Cardiac fibroblast (primary cell): ENCODE measurements around the gene TBC1D3B.
"Not testable (repeated sequence)": the region's sequence is repeated elsewhere in the genome, so short reads cannot be mapped to it uniquely, and the experiment has no call there.

ENCODE experiments used
- DNase-seq, 2 donors: peaks; one replicate each; pipeline versions ENCODE4 v3.0.0 to v3.0.0-alpha.2; 2010; ENCODE audit warnings: low read depth in 2 of 2
- H3K4me3 ChIP-seq, 2 donors: replicated peaks in 1 of 2; 1 replicate in 1 of 2; 2 replicates in 1 of 2; pipeline ENCODE4 v1.5.1; 2011; ENCODE audit warnings: low read depth in 2 of 2, low read length in 2 of 2, mild to moderate bottlenecking in 2 of 2, moderate library complexity in 1 of 2
- TF ChIP-seq, protein P1 (sequence below): IDR thresholded peaks from one replicate; pipeline ENCODE4 v1.5.1; 2011; ENCODE audit warnings: low read depth, mild to moderate bottlenecking, low read length, inconsistent platforms

TBC1D3B gene

DNA sequence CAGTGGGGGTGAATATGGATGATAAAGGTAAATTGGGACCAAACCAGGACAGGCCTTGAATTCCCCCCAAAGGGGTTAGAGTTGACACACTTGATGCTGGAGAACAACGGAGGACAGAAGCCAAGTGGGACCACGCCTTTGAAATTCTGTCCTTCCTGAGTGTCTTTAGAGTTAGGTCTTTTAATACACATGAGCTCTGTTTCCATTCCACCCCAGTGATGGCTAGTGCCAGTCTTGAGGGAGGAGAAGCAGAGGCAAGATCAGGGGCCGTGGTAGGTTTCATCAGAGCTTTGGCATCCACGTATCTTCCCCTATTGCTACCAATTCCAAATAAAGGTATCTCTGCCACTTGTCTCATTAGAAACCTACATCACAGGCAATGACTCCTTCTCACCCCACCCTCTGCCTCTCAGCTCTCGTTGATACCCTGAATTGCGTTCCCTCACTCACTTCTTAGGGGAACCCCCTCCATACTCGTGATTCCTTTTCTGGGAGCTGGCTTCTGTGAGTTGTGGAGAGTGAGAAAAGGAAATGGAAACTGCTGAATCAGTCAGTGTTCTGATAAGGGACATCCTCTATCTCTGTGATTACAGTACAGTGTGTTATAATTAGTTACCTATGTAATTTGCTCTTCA lies 22.5 kb upstream of the TBC1D3B start:
- TF ChIP-seq, protein P1, sequence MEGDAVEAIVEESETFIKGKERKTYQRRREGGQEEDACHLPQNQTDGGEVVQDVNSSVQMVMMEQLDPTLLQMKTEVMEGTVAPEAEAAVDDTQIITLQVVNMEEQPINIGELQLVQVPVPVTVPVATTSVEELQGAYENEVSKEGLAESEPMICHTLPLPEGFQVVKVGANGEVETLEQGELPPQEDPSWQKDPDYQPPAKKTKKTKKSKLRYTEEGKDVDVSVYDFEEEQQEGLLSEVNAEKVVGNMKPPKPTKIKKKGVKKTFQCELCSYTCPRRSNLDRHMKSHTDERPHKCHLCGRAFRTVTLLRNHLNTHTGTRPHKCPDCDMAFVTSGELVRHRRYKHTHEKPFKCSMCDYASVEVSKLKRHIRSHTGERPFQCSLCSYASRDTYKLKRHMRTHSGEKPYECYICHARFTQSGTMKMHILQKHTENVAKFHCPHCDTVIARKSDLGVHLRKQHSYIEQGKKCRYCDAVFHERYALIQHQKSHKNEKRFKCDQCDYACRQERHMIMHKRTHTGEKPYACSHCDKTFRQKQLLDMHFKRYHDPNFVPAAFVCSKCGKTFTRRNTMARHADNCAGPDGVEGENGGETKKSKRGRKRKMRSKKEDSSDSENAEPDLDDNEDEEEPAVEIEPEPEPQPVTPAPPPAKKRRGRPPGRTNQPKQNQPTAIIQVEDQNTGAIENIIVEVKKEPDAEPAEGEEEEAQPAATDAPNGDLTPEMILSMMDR = no peak
- DNase-seq = no peak
- no peak overlapping the region for H3K4me3 ChIP-seq

DNA sequence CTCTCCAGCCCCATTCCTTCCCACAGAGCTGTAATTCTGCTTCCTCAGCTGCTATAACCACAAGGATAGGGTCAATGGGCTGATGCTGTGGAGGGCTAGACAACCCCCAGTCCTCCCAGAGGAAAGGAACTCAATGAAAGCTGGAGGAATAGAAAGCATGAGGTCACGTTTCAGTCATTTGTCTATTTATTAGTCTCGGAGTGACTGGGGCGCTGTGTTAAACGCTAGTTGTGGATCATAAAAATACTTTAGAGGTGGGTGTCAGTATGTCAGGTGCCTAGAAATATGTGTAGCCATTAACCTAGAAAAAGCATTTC lies 20.9 kb upstream of the TBC1D3B start:
- no peak for DNase-seq
- H3K4me3 ChIP-seq = no peak overlapping the region
- TF ChIP-seq, protein P1 = no peak

DNA sequence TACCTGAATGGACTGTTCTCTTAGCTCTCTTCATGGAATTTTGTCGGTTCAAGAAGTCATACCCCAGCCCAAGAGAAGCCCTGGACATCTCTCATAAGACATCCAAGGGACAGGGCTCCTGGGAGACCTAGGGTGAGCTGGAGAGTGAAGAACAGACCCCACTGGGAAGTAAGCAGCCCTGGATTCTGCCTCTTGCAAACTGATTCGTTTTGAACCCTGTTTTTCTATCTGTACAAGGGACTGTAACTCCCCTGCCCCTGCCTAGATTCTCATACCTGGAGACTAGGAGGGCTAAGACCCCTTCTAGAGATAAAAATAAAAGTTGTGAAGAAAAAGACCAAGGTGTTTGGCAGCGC lies 19.7 kb upstream of the TBC1D3B start:
- H3K4me3 ChIP-seq = no peak overlapping the region
- TF ChIP-seq, protein P1 = no peak
- no peak for DNase-seq

DNA sequence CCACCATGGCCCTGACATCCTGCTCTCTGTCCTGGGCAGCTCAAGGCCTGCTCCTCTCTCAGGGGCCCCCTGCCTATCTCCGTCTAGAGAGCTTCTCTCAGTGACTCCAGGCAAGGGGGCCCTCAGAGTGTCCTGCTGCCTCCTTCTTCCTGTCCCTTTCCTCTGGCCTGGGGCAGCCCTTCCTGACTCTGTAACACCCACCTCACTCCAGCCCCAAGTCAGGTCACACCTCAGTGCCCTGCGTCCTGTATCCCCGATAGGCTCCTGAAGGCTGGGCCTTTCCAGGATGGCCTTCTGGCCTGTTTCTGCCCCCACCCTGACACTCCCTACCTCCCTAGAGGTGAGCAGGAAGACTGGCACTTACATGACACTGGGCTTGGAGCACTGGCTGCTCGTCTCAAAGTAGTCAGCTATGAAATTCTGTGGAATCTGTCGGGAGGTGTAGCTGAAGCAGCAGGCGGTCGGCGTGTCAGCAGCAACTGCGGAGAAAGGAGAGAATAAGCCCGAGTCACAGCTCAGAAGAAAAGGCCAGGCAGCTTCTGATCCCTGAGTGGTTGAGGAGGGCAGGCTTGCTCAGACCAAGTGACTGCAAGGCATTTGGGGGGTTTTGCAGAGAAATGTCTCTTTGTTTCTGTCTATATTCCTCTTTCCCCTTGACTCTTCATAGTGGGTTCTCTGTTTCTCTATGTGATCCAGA lies 19.1 kb upstream of the TBC1D3B start:
- TF ChIP-seq, protein P1 = no peak
- H3K4me3 ChIP-seq = no peak overlapping the region

DNA sequence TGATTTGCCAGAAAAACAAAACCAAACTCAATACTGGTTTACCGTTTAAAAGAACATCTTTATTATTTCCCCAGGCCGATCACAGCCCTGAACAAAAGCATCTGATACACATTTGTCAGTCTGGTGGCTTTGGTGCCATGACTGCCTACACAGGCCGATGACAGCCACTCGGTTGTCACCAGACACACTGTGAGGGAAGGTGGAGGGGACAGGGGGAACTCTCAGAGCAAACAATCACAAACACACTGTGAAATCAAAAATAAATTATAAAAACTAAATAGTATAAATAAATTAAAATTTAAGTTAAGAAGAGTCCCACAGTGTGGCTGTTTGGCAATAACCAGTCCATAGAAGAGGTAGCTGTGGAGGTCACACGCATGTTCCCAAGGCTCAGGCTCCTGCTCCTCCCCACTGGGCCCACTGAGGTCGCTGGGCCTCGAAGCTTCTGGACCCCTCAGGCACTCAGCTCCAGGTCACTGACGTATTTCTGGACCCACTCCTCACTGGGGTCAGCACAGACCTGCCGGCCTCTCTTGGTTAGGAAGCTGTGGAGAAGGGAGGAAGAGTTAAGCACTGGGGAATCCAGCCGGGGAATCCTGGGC lies 18.5 kb upstream of the TBC1D3B start:
- not testable (repeated sequence) for DNase-seq, H3K4me3 ChIP-seq

More for the DNA sequence above, 19.1 kb upstream of the TBC1D3B start:
- no peak for DNase-seq

DNA sequence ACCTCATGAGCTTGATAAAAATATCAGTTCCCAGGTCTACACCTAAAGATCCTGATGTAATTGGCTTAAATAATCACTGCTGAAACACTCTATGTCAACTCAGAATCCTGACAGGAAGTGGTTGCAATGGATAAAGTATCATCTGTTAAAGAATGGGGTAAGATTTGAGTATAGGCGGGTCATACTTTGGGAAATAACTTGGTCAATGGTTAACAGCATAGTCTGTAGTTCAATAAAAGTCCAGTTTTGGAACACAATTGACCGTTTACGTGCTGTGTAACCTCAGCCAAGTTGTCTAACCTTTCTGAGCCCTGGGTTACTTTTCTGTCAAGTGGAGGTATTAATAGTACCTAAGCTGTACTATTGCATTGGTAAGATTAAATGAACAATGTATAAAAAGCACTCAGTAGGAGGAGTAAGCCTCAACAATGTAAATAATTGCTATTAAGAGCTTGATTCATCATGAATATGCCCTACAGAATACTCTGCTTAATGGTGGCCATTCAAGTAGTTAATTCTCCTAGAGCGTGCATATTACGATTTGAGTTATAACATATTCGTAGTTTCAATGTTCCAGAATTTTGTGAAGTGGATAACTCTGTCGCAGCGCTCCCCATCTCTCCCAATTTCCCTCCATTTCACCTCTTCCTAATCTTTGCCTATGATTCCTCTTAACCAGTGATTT lies 17.9 kb upstream of the TBC1D3B start:
- DNase-seq, H3K4me3 ChIP-seq: not testable (repeated sequence)

DNA sequence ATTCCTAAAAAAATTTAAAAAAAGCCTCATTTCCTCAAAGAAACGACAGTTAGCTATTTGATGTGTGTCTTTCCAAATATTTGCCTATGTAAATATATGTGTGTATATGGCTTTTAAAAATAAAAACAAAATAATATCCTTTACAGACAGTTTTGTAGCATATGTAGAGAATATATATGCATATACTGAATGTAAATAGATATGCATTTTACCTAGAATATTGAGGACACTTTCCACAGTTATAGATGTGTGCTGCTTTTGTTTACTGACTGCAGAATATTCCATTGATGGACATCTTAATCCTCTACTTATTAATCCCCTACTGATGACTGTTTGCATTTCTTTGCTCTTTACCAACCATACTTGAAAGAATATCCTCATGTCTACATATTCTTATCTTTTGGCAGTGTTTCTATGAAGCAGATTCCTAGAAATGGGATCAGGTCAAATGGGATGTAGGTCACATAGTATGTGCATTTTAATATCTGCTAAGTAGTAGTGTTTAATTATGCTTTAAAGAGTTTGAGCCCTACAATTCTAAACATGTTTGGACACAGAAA lies 16.9 kb upstream of the TBC1D3B start:
- DNase-seq = no peak
- TF ChIP-seq, protein P1 = no peak
- no peak overlapping the region for H3K4me3 ChIP-seq

- not testable (repeated sequence) for H3K4me3 ChIP-seq, DNase-seq
These were observed 14.3 kb upstream of the TBC1D3B start for GRCh38 chr17:36190549-36191330.

GRCh38 chr17:36189993-36190392 lies 13.6 kb upstream of the TBC1D3B start:
- not testable (repeated sequence) for DNase-seq, H3K4me3 ChIP-seq
